ENCODE data around the gene CHN1.

CHN1 gene

DNA sequence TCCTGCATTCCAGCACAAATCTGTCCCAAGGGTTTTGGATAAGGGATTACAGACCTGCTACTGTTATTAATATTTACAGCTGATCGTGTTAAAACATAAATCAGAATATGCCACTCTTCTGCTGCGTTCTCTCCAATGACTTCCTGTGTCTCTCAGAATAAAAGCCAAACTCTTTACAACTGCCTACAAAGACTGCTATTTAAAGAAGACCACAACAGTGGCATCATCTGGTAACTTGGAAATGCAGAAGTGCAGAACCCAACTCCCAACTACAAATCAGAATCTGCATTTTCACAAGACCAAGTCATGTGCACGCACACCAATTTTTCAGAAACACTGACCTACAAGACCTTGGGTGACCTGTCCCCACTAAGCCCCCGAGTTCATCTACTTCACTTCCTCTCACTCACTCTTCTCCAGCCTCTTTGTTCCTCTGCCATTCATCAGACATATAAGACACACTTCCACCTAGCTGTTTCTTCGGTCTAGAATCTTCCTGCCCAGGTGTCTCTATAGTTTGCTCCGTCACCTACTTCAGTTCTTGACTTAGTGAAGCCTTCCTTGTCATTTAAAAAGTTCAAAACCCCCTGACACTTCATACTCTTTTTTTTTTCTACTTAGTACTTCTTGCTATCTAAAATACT, 36.0 kb downstream of the CHN1 start:
- DNase-seq (ENCODE audit: low read depth), result no peak
- H3K4me3 ChIP-seq (ENCODE audit: low read depth, low read length), result no peak overlapping the region
- TF ChIP-seq, protein P1, sequence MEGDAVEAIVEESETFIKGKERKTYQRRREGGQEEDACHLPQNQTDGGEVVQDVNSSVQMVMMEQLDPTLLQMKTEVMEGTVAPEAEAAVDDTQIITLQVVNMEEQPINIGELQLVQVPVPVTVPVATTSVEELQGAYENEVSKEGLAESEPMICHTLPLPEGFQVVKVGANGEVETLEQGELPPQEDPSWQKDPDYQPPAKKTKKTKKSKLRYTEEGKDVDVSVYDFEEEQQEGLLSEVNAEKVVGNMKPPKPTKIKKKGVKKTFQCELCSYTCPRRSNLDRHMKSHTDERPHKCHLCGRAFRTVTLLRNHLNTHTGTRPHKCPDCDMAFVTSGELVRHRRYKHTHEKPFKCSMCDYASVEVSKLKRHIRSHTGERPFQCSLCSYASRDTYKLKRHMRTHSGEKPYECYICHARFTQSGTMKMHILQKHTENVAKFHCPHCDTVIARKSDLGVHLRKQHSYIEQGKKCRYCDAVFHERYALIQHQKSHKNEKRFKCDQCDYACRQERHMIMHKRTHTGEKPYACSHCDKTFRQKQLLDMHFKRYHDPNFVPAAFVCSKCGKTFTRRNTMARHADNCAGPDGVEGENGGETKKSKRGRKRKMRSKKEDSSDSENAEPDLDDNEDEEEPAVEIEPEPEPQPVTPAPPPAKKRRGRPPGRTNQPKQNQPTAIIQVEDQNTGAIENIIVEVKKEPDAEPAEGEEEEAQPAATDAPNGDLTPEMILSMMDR (IDR thresholded peaks at IDR 0.05; ENCODE audit: control insufficient read depth, extremely low read depth, insufficient read depth), result no peak

DNA sequence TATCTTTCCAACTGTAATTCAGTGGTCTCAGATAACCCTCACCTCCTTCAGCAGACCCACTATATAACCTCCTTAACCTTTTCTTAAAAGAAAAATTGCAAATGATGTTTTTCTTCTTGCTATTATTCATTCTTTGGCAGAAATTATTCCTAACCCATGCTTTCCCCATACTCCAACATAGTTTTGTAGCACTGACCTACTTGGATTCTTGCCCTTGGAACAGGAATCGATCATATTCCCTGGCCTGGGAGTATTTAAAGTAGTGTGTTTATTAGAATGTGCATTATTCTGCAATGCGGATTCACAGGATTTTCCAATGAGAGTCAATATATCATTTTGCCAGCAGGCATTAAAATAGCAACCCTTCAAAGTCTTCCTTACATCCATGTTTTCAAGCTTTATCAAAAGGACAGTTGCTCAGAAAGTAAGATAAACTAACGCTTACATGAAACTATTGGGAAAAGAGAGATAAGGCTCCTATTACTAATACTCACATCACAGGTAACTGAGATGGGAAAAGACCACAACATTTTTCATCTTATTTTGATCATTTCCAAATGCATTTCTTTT, 37.4 kb downstream of the CHN1 start:
- TF ChIP-seq, protein P1 (IDR thresholded peaks at IDR 0.05; ENCODE audit: control insufficient read depth, extremely low read depth, insufficient read depth), result no peak
- no peak overlapping the region for H3K4me3 ChIP-seq (ENCODE audit: low read depth, low read length)
- no peak for DNase-seq (ENCODE audit: low read depth)

DNA sequence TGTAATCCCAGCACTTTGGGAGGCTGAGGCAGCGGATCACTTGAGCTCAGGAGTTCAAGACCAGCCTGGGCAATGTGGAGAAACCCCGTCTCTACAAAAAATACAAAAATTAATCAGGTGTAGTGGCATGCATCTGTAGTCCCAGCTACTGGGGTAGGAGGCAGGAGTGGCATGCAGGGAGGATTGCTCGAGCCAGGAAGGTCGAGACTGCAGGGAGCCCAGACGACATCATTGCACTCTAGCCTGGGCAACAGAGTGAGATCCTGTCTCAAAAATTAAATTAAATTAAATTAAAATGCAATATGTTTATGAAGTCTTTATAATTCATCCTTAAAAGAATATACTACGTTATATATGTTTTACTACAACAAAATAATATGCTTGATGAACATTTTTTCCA, 38.1 kb downstream of the CHN1 start:
- H3K4me3 ChIP-seq (ENCODE audit: low read depth, low read length), result no peak overlapping the region
- TF ChIP-seq, protein P1 (IDR thresholded peaks at IDR 0.05; ENCODE audit: control insufficient read depth, extremely low read depth, insufficient read depth), result no peak
- no peak for DNase-seq (ENCODE audit: low read depth)

DNA sequence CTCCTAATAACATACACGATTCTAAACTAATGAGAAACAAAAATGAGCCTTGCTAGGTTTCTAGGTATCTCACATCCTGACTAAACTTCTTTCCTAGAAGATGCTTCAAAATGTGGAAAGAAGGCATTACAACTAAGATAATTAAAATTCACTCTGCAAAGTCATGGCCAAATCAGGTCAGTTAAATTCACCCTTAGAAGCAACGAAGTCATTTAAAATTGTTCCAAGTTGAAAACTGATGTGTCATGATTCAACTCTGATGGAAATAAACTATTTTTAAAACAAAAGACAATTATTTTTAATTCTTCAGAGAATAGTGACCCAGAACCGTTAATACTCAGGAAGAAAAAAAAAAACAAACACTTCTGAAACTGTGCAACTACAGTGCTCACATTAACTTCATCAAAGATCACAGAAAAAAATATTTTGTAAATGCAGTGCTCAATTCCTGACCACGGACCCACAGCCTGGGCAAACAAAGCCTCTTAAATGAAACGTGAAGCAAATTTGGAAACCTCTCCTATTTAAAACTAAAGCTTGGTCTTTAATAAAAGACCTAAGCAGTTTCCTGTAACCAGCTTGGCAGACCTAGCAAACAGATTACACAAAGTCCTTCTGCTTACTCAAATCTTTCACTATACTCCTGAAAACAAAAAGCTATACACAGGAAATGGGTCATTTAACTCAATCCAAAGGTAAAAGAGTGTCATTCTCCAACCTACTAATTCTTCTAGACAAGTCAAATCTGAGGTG, 39.0 kb downstream of the CHN1 start:
- no peak overlapping the region for H3K4me3 ChIP-seq (ENCODE audit: low read depth, low read length)
- no peak for DNase-seq (ENCODE audit: low read depth)
- TF ChIP-seq, protein P1 (IDR thresholded peaks at IDR 0.05; ENCODE audit: control insufficient read depth, extremely low read depth, insufficient read depth), result no peak

DNA sequence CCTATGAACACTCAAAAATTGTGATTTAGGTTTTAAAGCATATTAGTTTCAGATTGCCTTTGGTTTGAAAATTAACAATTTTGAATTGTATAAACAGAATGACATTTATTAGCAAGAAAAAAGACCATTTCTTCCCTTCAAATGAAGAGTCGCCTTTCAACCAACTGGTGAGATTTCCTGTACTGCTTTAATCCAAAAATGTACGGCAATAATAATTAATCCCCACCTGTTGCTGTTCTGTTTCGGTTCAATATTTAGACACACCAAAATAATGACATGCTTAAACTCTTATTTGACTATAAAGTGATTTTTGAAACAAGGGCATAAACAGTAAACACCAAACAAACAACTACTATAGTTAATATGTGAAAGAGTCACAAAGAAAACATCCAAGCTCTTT, 39.6 kb downstream of the CHN1 start:
- TF ChIP-seq, protein P1 (IDR thresholded peaks at IDR 0.05; ENCODE audit: control insufficient read depth, extremely low read depth, insufficient read depth), result no peak
- H3K4me3 ChIP-seq (ENCODE audit: low read depth, low read length), result no peak overlapping the region
- DNase-seq (ENCODE audit: low read depth), result no peak

- no peak for DNase-seq (ENCODE audit: low read depth)
- TF ChIP-seq, protein P1 (IDR thresholded peaks at IDR 0.05; ENCODE audit: control insufficient read depth, extremely low read depth, insufficient read depth), result no peak
- no peak overlapping the region for H3K4me3 ChIP-seq (ENCODE audit: low read depth, low read length)
Measured at GRCh38 chr2:174964404-174964803, 40.8 kb downstream of the CHN1 start.
